ENCODE measurements around the gene NADK2.
"Not testable (repeated sequence)": the region's sequence is repeated elsewhere in the genome, so short reads cannot be mapped to it uniquely, and the experiment has no call there.

NADK2 gene

GRCh38 chr5:36206913-36207312 is 34.8 kb downstream of the NADK2 start:
- DNase-seq (ENCODE audit: low read depth), result no peak

GRCh38 chr5:36205329-36205728 is 36.4 kb downstream of the NADK2 start:
- DNase-seq (ENCODE audit: low read depth), result no peak

DNA sequence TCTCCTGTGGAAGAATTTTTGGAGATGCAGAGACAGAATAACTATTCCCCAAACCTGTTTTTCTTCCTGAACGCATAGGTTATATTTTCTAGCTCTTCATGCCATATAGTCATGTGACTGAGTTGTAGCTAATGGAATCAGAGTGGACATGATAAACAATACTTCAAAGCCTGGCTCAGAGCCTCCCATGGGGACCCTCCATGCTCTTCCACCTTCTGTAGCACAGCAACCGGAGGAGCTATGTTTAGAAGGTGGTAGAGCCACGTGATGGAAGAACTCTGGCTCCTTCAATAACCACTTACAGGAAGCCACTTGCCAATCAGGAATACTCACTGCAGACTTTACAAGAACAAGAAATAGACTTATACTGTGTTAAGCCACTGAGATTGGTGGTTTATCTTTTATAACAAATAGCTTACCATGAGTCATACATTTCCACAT is 39.2 kb downstream of the NADK2 start:
- no peak for DNase-seq (ENCODE audit: low read depth)

DNA sequence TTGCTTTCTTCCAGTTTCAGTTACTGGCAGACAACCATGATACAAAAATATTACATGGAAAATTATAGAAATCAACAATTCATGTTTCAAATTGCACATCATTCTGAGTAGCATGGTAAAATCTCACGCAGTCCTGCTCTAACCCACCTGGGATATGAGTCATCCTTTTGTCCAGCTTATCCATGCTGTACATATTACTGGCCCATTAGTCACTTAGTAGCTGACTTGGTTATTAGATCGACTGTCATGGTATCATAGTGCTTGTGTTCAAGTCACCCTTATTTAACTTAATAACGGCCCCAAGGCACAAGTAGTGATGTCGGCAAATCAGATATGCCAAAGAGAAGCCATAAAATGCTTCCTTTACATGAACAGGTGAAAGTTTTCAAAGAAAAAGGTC is 41.2 kb downstream of the NADK2 start:
- DNase-seq (ENCODE audit: low read depth), result no peak

DNA sequence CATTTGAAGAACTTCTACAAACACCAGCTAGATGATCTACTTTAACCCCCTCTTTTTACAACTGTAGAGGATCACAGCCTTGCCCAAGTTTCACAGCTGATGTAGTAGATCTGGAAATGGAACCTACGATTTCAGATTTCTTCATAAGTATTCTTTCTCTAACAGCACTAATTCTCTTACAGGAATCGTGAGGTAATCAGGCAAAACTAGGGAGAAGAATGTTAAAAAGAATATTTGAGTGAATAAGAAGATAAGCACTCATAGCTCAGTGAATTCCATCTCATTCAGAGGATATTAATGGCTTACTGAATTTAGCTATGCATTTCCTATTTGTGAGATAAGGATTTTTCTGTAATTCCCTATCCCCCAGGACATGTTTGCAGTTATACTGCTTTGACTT is 42.1 kb downstream of the NADK2 start:
- DNase-seq (ENCODE audit: low read depth), result no peak

GRCh38 chr5:36198783-36199182 is 42.9 kb downstream of the NADK2 start:
- not testable (repeated sequence) for DNase-seq (ENCODE audit: low read depth)

- no peak for DNase-seq (ENCODE audit: low read depth)
Observed at GRCh38 chr5:36198281-36198680, 43.4 kb downstream of the NADK2 start.

GRCh38 chr5:36193746-36194145 is 48.0 kb downstream of the NADK2 start:
- DNase-seq (ENCODE audit: low read depth), result no peak

DNA sequence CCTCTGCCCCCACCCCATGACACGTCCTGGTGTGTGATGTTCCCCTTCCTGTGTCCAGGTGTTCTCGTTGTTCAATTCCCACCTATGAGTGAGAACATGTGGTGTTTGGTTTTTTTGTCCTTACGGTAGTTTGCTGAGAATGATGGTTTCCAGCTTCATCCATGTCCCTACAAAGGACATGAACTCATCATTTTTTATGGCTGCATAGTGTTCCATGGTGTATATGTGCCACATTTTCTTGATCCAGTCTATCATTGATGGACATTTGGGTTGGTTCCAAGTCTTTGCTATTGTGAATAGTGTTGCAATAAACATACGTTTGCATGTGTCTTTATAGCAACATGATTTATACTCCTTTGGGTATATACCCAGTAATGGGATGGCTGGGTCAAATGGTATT is 57.3 kb downstream of the NADK2 start:
- DNase-seq (ENCODE audit: low read depth), result not testable (repeated sequence)

GRCh38 chr5:36181774-36182173 is 60.0 kb downstream of the NADK2 start:
- DNase-seq (ENCODE audit: low read depth), result no peak

GRCh38 chr5:36180556-36181350 is 61.0 kb downstream of the NADK2 start:
- DNase-seq (ENCODE audit: low read depth), result no peak

DNA sequence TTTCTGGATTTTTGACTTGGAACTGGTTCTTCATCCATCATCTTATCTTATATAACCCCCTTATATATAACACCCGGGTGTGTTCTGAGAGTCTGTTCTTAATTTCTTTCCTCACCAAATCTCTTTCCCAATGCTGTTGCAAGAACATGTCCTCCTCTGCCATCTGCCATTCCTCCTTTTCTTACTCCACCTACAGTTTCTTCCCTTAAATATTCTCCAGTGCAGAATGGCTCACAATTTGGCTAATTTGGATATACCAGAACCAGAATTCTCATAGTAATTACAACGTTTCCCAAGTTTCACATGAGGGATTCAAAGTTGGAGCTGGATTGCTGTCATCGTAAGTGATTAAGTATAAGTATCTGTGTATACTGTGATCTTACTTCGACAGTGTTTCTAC is 61.8 kb downstream of the NADK2 start:
- DNase-seq (ENCODE audit: low read depth), result no peak

GRCh38 chr5:36178524-36178890 is 63.2 kb downstream of the NADK2 start:
- DNase-seq (ENCODE audit: low read depth), result no peak

DNA sequence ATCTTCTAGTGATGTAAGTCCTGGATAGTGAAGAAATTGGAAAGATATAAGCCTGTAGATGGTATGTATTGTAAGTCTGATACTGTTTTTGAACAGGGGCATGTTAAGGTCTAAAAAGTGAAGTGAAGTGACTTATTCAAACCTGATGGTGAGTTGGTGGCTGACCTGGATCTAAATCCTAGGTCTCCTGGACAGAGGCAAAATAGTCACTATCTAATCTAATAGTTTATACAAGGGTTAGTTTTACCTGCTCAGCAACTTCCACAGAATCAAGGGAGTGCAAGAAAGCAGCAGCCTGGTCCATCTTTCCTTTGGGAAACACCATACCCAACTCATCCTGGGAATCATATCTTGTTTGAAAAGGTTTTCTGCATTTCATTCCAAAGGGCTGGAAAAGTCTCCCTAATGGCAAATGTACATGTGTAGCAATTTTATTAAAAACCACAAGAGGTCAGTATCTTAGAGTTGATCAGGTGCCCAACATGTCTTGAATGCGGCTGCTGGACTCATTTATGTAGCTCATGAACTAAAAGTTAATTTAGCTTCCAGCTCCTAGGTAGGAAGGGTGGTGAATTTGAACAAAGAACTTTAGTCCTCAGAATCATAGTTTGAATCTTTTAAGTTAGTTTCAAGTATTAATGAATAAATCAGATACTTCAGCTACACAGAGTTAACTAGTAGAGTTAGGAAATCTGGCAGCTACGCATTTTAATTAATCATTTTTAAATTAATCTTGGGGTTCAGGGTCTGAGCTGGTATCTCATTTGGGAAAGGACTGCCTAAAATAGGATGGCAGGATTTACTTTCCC is 63.8 kb downstream of the NADK2 start:
- DNase-seq (ENCODE audit: low read depth), result no peak

DNA sequence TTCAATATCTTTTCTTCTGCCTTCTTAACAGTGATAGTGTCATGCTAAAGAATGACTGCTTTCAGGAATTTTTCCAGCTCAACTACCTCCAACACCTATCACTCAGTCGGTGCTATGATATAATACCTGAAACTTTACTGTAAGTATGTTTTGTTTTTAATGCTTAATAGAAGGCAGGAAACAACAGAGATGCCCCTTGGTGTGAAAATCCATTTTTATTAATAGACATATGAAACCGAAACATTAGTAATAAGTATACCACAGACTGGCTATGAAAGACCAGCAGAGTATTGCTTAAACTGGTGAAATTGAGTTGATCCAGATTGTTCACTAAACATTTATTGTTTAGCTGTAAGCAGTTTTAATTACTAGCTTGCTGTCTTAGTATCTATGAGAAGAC is 64.6 kb downstream of the NADK2 start:
- DNase-seq (ENCODE audit: low read depth), result no peak

- no peak for DNase-seq (ENCODE audit: low read depth)
Observed at GRCh38 chr5:36175043-36175442, 66.7 kb downstream of the NADK2 start.

GRCh38 chr5:36174119-36174518 is 67.6 kb downstream of the NADK2 start:
- no peak for DNase-seq (ENCODE audit: low read depth)

GRCh38 chr5:36173426-36173825 is 68.3 kb downstream of the NADK2 start:
- no peak for DNase-seq (ENCODE audit: low read depth)

GRCh38 chr5:36172599-36172998 is 69.1 kb downstream of the NADK2 start:
- no peak for DNase-seq (ENCODE audit: low read depth)

- no peak for DNase-seq (ENCODE audit: low read depth)
Observed at GRCh38 chr5:36170832-36171424, 70.8 kb downstream of the NADK2 start.

DNA sequence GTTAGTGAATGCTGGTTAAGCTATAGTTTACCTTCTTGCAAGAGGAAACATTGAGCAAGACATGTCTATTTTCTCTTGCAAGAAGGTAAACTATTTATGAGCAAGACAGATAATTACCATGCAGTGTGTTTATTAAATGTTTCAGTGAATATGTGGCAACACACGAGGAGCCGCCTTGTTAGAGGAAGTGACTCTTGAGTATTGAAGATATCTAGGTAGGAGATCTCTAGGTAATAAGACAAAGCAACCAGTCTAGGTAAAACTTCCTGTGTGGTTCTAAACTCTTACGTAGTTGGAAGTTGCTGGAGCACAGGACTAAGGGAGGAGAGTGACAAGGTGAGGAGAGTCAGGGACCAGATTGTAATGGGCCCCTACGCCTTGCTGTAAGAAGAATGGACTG is 73.0 kb downstream of the NADK2 start:
- no peak for DNase-seq (ENCODE audit: low read depth)

DNA sequence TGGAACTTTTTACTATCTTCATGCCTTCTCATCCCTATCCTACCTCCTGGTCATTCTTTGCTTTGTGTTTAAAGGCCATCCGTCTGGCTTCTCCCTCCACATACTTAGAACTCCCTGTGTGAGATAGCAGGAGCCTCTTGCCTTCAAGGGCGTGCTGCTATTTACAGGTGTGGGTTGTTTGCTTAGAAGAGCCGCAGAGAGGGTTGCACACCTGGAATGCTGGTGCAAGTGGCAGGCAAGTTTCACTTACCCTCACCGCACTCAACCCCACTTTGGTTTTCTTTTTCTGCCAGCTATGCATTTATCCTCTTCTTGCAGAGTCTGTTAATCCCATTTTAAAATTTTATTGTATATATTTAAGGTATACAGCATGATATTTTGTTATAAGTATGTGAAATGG is 77.3 kb downstream of the NADK2 start:
- no peak for DNase-seq (ENCODE audit: low read depth)
